ENCODE data around the gene PDE4B. TPM values are rescaled to one million over a fixed set of nuclear protein-coding genes. Genes with fewer than 3 reads are reported as not detected.

The PDE4B gene
- total and polyA plus RNA-seq, 10 of the 15 experiments (the other 5 are each of a cell fraction or from before 2014, with no cell fraction given) = 3.0 to 13.2 (median 5.7) TPM

DNA sequence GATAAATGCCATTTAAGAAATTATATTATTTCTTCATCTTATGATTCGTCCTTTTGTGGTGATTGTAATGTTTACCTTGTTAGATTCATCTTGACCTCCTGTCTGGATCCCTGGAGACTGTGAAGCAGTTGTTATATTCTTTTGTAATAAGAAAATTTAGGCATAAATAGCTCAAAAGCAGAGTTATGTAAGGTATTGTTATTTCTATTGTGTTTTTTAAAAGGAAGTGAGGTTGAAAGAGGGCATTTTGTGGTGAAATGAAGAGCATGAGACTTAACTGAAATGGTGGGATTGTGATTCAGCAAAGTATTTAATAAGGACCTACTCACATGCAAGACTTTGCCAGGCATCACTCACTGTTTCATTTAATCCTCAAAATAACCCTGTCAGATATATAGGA is 104.0 kb downstream of the PDE4B start:
- no peak overlapping the region for H3K4me2 ChIP-seq (ENCODE audit: control insufficient read depth, insufficient read depth)
- intact Hi-C loops (cut with micrococcal nuclease; ENCODE audit: unreplicated experiment) = no loop called here
- ChIA-PET RAD21 (ENCODE audit: unreplicated experiment) (no interaction called here), SMC1A (ENCODE audit: uncharacterized antibody, unreplicated experiment) (no interaction called here), CTCF (no interaction called here), POLR2A (no interaction called here)
- no peaks in the 10 kb centered on the region for H4K20me1 ChIP-seq (ENCODE audit: control insufficient read depth, insufficient read depth)
- 0% methylated on average over 1 of the region's 1 CpG for WGBS (ENCODE audit: insufficient coverage, insufficient replicate concordance, low lambda C conversion rate, missing lambda C conversion rate)
- in situ Hi-C loops (cut with MboI) = no loop called here
- H3K36me3 ChIP-seq (ENCODE audit: control insufficient read depth in 2 of 2, insufficient read depth in 2 of 2, low read length in 1 of 2) = no peaks in the 10 kb centered on the region
- H3K27me3 ChIP-seq (replicated peaks in 1 of 2; ENCODE audit: control insufficient read depth in 2 of 2, insufficient read depth in 2 of 2, low read length in 1 of 2) = no peaks in the 10 kb centered on the region
- DNase-seq (ENCODE audit: low read depth, low spot score) (no peak), ATAC-seq (no peak), FAIRE-seq (no peak)
- no peak overlapping the region for H3K4me3 ChIP-seq
- H3K4me1 ChIP-seq (ENCODE audit: control insufficient read depth, insufficient read depth, low read length) = no peaks in the 10 kb centered on the region
- TF ChIP-seq CREM (IDR thresholded peaks at IDR 0.05; ENCODE audit: low read depth) (no peak), NBN (IDR thresholded peaks at IDR 0.05) (no peak), IRF3 (IDR thresholded peaks at IDR 0.05) (no peak), RFX5 (IDR thresholded peaks at IDR 0.05; ENCODE audit: low read depth, low read length) (no peak), MTA2 (IDR thresholded peaks at IDR 0.05; ENCODE audit: low read depth) (no peak), IRF5 (IDR thresholded peaks at IDR 0.05; ENCODE audit: borderline replicate concordance) (no peak), HDGF (IDR thresholded peaks at IDR 0.05) (no peak), FOXM1 (IDR thresholded peaks at IDR 0.05; ENCODE audit: low read depth, low read length) (no peak), USF2 (IDR thresholded peaks at IDR 0.05; ENCODE audit: borderline replicate concordance, low read depth, low read length) (no peak)
- TF ChIP-seq, protein P1, sequence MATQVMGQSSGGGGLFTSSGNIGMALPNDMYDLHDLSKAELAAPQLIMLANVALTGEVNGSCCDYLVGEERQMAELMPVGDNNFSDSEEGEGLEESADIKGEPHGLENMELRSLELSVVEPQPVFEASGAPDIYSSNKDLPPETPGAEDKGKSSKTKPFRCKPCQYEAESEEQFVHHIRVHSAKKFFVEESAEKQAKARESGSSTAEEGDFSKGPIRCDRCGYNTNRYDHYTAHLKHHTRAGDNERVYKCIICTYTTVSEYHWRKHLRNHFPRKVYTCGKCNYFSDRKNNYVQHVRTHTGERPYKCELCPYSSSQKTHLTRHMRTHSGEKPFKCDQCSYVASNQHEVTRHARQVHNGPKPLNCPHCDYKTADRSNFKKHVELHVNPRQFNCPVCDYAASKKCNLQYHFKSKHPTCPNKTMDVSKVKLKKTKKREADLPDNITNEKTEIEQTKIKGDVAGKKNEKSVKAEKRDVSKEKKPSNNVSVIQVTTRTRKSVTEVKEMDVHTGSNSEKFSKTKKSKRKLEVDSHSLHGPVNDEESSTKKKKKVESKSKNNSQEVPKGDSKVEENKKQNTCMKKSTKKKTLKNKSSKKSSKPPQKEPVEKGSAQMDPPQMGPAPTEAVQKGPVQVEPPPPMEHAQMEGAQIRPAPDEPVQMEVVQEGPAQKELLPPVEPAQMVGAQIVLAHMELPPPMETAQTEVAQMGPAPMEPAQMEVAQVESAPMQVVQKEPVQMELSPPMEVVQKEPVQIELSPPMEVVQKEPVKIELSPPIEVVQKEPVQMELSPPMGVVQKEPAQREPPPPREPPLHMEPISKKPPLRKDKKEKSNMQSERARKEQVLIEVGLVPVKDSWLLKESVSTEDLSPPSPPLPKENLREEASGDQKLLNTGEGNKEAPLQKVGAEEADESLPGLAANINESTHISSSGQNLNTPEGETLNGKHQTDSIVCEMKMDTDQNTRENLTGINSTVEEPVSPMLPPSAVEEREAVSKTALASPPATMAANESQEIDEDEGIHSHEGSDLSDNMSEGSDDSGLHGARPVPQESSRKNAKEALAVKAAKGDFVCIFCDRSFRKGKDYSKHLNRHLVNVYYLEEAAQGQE (IDR thresholded peaks at IDR 0.05; ENCODE audit: low read depth, low read length) = no peak
- no peak overlapping the region for H3K9ac ChIP-seq (ENCODE audit: control insufficient read depth, insufficient read depth, low read length)
- H3K9me3 ChIP-seq (replicated peaks; ENCODE audit: control insufficient read depth, insufficient read depth, low read length) = no peaks in the 10 kb centered on the region
- no peaks in the 10 kb centered on the region for H3K79me2 ChIP-seq (ENCODE audit: control insufficient read depth, insufficient read depth, low read length)
- H3K27ac ChIP-seq (ENCODE audit: control insufficient read depth, insufficient read depth) = no peak overlapping the region
- no TSS peak for BruUV-seq (replicated peaks)
- H2AFZ ChIP-seq (ENCODE audit: control insufficient read depth, low read depth, low read length) = no peak overlapping the region

Data from GM12878 (cell line).